GM10248 (cell line): ENCODE data around the gene CABLES2.

ENCODE experiments used
- CTCF ChIA-PET: fragments of 300-600 bp; sonication (Branson Sonifier 250); formaldehyde crosslinking; extraction: SDS; loops from one replicate; lab custom pipeline; 2021; ENCODE audit warnings: antibody characterized with exemption; lab: Yijun Ruan, JAX
- POLR2A ChIA-PET: fragments of 350-650 bp; sonication (Branson Sonifier 250); formaldehyde crosslinking; extraction: SDS; loops from one replicate; lab custom pipeline; 2020; ENCODE audit warnings: antibody characterized with exemption; lab: Yijun Ruan, JAX
- DNase-seq: peaks from one replicate; pipeline ENCODE4 v3.0.0; 2012; ENCODE audit errors: extremely low spot score
- CTCF ChIP-seq: IDR thresholded peaks from 2 replicates; pipeline ENCODE4 v1.5.1; 2012; ENCODE audit warnings: mild to moderate bottlenecking, low read depth; ENCODE audit errors: extremely low read depth, missing control alignments, control extremely low read depth

CABLES2 gene

GRCh38 chr20:62405108-62405980 lies 1.7 kb downstream of the CABLES2 start:
- DNase-seq: no peak
- TF ChIP-seq CTCF: no peak
- ChIA-PET CTCF (interaction anchor here (0.6 to 1.9 kb wide), 2 partner anchors 17 to 23 kb away, joined by 4 read pairs; no protein-coding TSS in a partner anchor), POLR2A (interaction anchor here (0.6 kb wide), 1 partner anchor 238 kb away, joined by 3 read pairs; no protein-coding TSS in a partner anchor)

- CTCF ChIA-PET: interaction anchor here (1.9 kb wide), 1 partner anchor 16 kb away, joined by 4 read pairs; no protein-coding TSS in a partner anchor
- DNase-seq: no peak
- no peak for TF ChIP-seq CTCF
- POLR2A ChIA-PET: no interaction called here
Observed at GRCh38 chr20:62404761-62405107, 2.4 kb downstream of the CABLES2 start.

DNA sequence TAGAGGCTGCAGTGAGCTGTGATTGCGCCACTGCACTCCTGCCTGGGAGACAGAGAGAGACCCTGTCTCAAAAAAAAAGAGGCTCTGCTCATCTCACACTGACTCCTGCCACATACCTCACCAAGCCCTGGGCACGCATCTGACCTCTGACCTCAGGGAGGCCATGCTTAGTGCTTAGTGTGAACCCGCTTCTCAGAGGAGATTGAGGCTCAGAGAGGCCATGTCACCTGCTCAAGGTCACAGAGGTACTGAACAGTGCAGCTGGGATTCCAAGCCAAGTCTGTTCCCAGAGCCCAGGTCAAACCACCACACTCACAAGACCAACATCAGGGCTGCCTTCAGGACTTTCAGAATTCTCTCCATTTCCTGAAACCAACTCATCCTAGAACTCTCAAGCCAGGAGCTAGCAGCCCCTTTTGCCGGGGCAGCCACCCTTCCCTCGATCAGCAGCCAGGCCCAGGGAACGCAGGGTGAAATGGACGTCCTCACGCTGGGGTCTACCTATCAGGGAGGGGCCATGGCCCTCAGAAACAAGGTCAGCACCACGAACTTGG lies 2.9 kb downstream of the CABLES2 start:
- POLR2A ChIA-PET: no interaction called here
- no peak for DNase-seq
- no peak for TF ChIP-seq CTCF
- CTCF ChIA-PET: interaction anchor here (1.9 kb wide), 1 partner anchor 16 kb away, joined by 4 read pairs; no protein-coding TSS in a partner anchor

- CTCF ChIA-PET: no interaction called here
- DNase-seq: no peak
Observed at GRCh38 chr20:62403331-62403730, 3.8 kb downstream of the CABLES2 start.

DNA sequence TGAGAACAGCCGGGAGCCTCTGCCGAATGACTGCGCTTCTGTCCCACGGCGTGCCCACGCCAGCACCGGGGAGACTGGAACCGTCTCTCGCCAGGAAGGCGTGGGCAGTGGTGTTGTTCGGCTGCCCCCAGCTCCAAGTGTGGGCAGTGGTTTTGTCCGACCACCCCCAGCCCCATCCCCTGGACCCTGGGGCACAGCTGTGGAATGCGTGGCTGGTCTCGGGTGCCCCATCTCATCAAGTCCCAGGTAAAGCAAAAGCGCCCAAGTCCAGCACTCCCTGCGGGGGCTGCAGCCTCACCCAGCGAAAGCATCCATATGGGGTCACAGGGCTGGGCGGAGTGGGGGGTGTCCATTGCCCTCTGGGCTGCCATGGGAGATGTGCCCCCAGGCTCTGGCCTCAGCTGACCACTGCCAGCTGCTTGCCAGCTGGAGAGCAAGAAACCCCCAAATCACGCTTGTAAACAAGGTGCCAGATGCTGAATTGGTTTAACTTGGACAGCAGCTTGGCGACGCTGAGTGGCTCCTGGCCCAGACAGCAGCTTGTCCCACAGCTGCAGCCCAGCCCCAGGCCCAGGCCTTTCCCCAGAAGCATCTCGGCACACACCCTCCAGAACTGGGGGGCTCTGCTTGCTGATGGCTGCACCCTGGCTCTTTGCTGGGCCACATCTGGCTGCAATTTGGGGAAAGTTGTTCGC lies 4.5 kb downstream of the CABLES2 start:
- no peak for TF ChIP-seq CTCF
- POLR2A ChIA-PET: no interaction called here
- no peak for DNase-seq
- CTCF ChIA-PET: interaction anchor here (1.2 kb wide), 1 partner anchor 100 kb away, joined by 3 read pairs; the partner anchor contains the start of gene ADRM1

More at GRCh38 chr20:62403331-62403730, 3.8 kb downstream of the CABLES2 start:
- POLR2A ChIA-PET: no interaction called here
- TF ChIP-seq CTCF: no peak

DNA sequence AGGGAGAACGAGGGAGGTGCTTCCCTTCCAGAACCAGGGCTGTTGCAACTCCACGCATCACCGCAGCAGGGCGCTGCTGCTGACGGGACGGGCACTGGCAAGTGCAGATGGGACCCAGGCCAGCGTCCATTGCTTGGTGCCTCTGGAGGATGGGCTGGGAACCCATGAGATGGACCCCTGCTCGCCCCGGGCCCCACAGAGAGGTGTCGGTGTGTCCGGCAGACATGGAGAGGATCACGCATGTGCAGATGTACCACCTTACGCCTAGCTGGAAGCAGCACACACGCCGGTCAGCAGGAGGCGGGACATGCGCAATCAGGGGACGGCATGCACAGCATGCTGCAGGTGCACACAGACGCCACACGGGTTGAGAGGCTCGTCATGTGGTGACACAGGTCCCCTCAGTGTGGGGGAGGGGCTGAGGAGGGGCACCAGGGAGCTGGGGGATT lies 5.7 kb downstream of the CABLES2 start:
- POLR2A ChIA-PET: interaction anchor here (0.6 kb wide), 1 partner anchor 143 kb away, joined by 6 read pairs; no protein-coding TSS in a partner anchor
- CTCF ChIA-PET: no interaction called here
- TF ChIP-seq CTCF: no peak
- no peak for DNase-seq
